CD4-positive, alpha-beta T cell (primary cell): ENCODE results near the gene ZNF691. TPM values are rescaled to one million over a fixed set of nuclear protein-coding genes. Genes with fewer than 3 reads are reported as not detected.

ENCODE experiments used
- ATAC-seq: fragments of 200-7000 bp; cut with Tn5 transposase; one replicate; pipeline ENCODE4 v1.10.0; 2022; ENCODE audit warnings: mild to moderate bottlenecking; ENCODE audit not compliant: poor library complexity
- CTCF ChIA-PET: fragments of 350-600 bp; sonication (Branson Sonifier 250); formaldehyde crosslinking; loops from one replicate; lab custom pipeline; 2021; ENCODE audit warnings: antibody characterized with exemption, inconsistent platforms; lab: Charles Lee
- POLR2A ChIA-PET: fragments of 350-600 bp; sonication (Branson Sonifier 250); formaldehyde crosslinking; loops from one replicate; lab custom pipeline; 2021; ENCODE audit warnings: antibody characterized with exemption, inconsistent platforms; lab: Charles Lee
- DNase-seq, 14 experiments: peaks; one replicate each; pipeline ENCODE4 v3.0.0-alpha.2; 2013 to 2020; ENCODE audit warnings: mixed read lengths in 2 of 14
- H3K27ac ChIP-seq, 2 donors: one replicate each; pipeline versions ENCODE4 v1.5.1 to v1.7.0; 2013; ENCODE audit warnings: low read length in 2 of 2, low read depth in 1 of 2, mild to moderate bottlenecking in 1 of 2
- H3K27me3 ChIP-seq, 2 experiments: 1 replicate in 1 of 2; 2 replicates in 1 of 2; pipeline versions ENCODE4 v1.6.1 to v1.7.0; 2013; ENCODE audit warnings: low read length in 2 of 2, control low read depth in 1 of 2, mild to moderate bottlenecking in 1 of 2, moderate library complexity in 1 of 2; ENCODE audit not compliant: insufficient read depth in 2 of 2, control insufficient read depth in 1 of 2
- H3K36me3 ChIP-seq: one replicate; pipeline ENCODE4 v1.6.1; 2013; ENCODE audit warnings: low read length, control low read depth; ENCODE audit not compliant: insufficient read depth
- H3K4me1 ChIP-seq: one replicate; pipeline ENCODE4 v1.6.1; 2013; ENCODE audit warnings: low read length, control low read depth; ENCODE audit not compliant: insufficient read depth
- H3K4me3 ChIP-seq: one replicate; pipeline ENCODE4 v1.5.1; 2013; ENCODE audit warnings: mild to moderate bottlenecking, low read length, moderate library complexity
- H3K9me3 ChIP-seq, 2 experiments: 1 replicate in 1 of 2; 2 replicates in 1 of 2; pipeline versions ENCODE4 v1.6.1 to v1.7.0; 2013; ENCODE audit warnings: low read length in 2 of 2, mild to moderate bottlenecking in 2 of 2, control low read depth in 1 of 2, moderate library complexity in 1 of 2; ENCODE audit not compliant: control insufficient read depth in 1 of 2, insufficient read depth in 1 of 2
- H3K27ac Mint-ChIP-seq: one replicate; pipeline ENCODE4 v1.8.0; 2020; ENCODE audit warnings: mixed read lengths
- H3K27me3 Mint-ChIP-seq: one replicate; pipeline ENCODE4 v1.8.0; 2021; ENCODE audit warnings: mixed read lengths
- H3K36me3 Mint-ChIP-seq: one replicate; pipeline ENCODE4 v1.8.0; 2021; ENCODE audit warnings: low read depth, mixed read lengths
- H3K4me1 Mint-ChIP-seq: one replicate; pipeline ENCODE4 v1.8.0; 2021; ENCODE audit warnings: low read depth, mixed read lengths
- H3K4me3 Mint-ChIP-seq: one replicate; pipeline ENCODE4 v1.8.0; 2020; ENCODE audit warnings: mild to moderate bottlenecking, mixed read lengths
- H3K9me3 Mint-ChIP-seq: one replicate; pipeline ENCODE4 v1.8.0; 2020; ENCODE audit warnings: mixed read lengths
- intact Hi-C, 2 experiments: fragments of 100-400 bp; cut with DNase I in 1 of 2; cut with micrococcal nuclease in 1 of 2; formaldehyde crosslinking; loops; one replicate each; pipeline versions ENCODE4 v1.15.1 to v1.9.0; 2023 to 2025; cut with DNase I, micrococcal nuclease
- total RNA-seq, 174 experiments: library from RNA in 2 of 174; stranded (reverse) in 2 of 174; gene quantifications; one replicate each; pipeline ENCODE4 v1.2.3 and lab custom pipeline; 2021 to 2026
- TF ChIP-seq, protein P1 (sequence below): fragments of 200-600 bp; IDR thresholded peaks from one replicate; pipeline ENCODE4 v1.8.0; 2022; ENCODE audit warnings: antibody characterized with exemption, mild to moderate bottlenecking

Gene ZNF691
- total RNA-seq, 2 experiments from 2014 or later = 1.2 to 1.7 TPM

DNA sequence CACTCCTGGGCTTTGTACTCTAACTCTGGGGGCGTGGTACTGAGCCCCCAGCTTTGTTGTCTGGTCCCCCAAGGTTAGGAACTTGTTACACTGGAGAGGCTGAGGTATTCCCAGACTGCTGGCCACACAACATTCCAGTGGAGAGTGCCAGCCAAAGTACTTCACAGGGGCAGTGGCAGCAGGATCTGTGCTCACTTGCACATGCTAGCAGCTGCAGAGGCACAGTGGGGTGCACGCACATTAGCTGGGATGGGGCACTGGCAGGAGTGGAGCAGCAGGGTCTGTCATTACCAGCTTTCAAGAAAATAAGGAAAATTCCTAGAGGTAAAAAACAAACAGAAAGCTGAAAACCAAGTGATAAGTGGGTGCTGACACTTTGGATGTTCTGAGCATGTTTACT lies 31.0 kb downstream of the ZNF691 start:
- ATAC-seq (no peak), DNase-seq (no peak)
- H3K36me3 Mint-ChIP-seq = no peaks in the 10 kb centered on the region
- Histone ChIP-seq H3K9me3 (peaks cover 0 to 12% of the 10 kb centered on the region in 2 experiments), H3K36me3 (no peaks in the 10 kb centered on the region), H3K27ac (no peak overlapping the region), H3K4me1 (no peaks in the 10 kb centered on the region), H3K27me3 (peaks cover 0 to 4% of the 10 kb centered on the region in 2 experiments), H3K4me3 (no peak overlapping the region)
- intact Hi-C loops = no loop called here
- TF ChIP-seq, protein P1, sequence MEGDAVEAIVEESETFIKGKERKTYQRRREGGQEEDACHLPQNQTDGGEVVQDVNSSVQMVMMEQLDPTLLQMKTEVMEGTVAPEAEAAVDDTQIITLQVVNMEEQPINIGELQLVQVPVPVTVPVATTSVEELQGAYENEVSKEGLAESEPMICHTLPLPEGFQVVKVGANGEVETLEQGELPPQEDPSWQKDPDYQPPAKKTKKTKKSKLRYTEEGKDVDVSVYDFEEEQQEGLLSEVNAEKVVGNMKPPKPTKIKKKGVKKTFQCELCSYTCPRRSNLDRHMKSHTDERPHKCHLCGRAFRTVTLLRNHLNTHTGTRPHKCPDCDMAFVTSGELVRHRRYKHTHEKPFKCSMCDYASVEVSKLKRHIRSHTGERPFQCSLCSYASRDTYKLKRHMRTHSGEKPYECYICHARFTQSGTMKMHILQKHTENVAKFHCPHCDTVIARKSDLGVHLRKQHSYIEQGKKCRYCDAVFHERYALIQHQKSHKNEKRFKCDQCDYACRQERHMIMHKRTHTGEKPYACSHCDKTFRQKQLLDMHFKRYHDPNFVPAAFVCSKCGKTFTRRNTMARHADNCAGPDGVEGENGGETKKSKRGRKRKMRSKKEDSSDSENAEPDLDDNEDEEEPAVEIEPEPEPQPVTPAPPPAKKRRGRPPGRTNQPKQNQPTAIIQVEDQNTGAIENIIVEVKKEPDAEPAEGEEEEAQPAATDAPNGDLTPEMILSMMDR = no peak
- CTCF ChIA-PET = no interaction called here
- no peak overlapping the region for H3K4me3 Mint-ChIP-seq
- H3K27ac Mint-ChIP-seq = no peak overlapping the region
- H3K9me3 Mint-ChIP-seq = no peaks in the 10 kb centered on the region
- peaks cover 13% of the 10 kb centered on the region for H3K27me3 Mint-ChIP-seq
- H3K4me1 Mint-ChIP-seq = no peaks in the 10 kb centered on the region
- POLR2A ChIA-PET = no interaction called here

DNA sequence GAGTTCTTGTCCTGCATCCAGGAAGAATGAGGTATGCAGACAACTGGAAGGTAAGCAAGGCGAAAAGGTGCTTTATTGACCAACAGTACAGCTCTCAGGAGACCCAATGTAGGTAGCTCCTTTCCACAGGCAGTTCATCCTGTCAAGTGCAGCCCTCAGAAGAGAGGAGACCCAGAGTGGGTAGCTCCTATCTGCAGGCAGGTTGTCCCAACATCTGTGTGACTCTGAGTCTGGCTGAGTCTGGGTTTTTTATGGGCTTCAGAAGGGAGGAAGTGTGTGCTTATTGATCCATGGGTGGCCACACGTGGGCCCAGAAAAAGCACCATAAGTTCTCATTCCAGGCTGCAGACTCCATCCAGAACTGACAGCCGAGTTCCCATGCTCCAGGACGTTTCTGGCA lies 34.0 kb downstream of the ZNF691 start:
- Mint-ChIP-seq H3K27ac (no peak overlapping the region), H3K4me3 (no peak overlapping the region), H3K36me3 (no peaks in the 10 kb centered on the region), H3K4me1 (no peaks in the 10 kb centered on the region), H3K9me3 (no peaks in the 10 kb centered on the region), H3K27me3 (peaks cover 17% of the 10 kb centered on the region)
- H3K27ac ChIP-seq = no peak overlapping the region
- H3K27me3 ChIP-seq = peaks cover 0 to 4% of the 10 kb centered on the region in 2 experiments
- CTCF ChIA-PET = no interaction called here
- DNase-seq (no peak), ATAC-seq (no peak)
- no peaks in the 10 kb centered on the region for H3K4me1 ChIP-seq
- TF ChIP-seq, protein P1 = no peak
- POLR2A ChIA-PET = no interaction called here
- intact Hi-C loops = no loop called here
- H3K4me3 ChIP-seq = no peak overlapping the region
- no peaks in the 10 kb centered on the region for H3K36me3 ChIP-seq
- peaks cover 0 to 12% of the 10 kb centered on the region in 2 experiments for H3K9me3 ChIP-seq

DNA sequence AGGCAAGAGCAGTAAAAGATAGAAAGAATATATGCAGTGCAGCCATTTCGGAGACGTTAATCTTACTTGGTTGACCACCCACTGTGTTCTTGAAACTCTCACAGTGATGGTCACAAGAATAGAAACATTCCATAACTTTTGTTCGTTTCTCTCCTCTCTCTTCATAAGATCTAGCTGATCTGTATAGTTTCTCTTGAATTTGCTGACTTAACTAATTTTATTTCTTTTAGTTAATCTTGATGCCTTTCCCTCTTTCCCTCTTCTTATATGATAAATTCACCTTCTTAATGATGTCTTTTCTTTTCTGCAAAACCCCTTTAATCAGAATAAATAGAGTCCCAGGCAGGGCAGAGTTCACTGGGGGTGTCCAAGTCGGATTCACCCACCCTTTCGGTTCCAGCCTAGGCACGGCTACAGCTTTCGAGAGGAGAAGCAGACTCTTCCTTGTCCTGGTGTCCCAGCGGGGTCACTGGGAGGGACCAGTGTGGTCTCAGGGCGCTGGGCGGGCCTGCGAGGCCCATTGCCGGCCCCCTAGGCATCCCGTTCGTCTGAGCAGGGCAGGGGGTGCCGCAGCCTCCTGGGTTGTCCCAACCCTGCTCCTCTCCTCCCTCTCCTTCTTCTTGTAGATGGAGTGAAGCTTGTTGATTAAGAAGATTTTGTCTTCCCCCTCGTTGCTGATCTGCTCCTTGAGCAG lies 39.8 kb downstream of the ZNF691 start:
- H3K27me3 ChIP-seq = no peaks in the 10 kb centered on the region
- no peaks in the 10 kb centered on the region for H3K4me1 Mint-ChIP-seq
- H3K27ac ChIP-seq = no peak overlapping the region
- no peak overlapping the region for H3K4me3 ChIP-seq
- POLR2A ChIA-PET = no interaction called here
- CTCF ChIA-PET = no interaction called here
- H3K36me3 ChIP-seq = no peaks in the 10 kb centered on the region
- H3K27me3 Mint-ChIP-seq = peaks cover 7% of the 10 kb centered on the region
- no peak overlapping the region for H3K4me3 Mint-ChIP-seq
- no peaks in the 10 kb centered on the region for H3K36me3 Mint-ChIP-seq
- no peak overlapping the region for H3K27ac Mint-ChIP-seq
- no peak for ATAC-seq
- TF ChIP-seq, protein P1 = no peak
- intact Hi-C loops = no loop called here
- no peaks in the 10 kb centered on the region for H3K4me1 ChIP-seq
- DNase-seq = no peak
- no peaks in the 10 kb centered on the region for H3K9me3 ChIP-seq
- H3K9me3 Mint-ChIP-seq = no peaks in the 10 kb centered on the region
